ENCODE measurements around the gene PKP4.
A peak's percentile ranks its signal among the peaks of the same experiment; 100 is the strongest.

Gene PKP4

DNA sequence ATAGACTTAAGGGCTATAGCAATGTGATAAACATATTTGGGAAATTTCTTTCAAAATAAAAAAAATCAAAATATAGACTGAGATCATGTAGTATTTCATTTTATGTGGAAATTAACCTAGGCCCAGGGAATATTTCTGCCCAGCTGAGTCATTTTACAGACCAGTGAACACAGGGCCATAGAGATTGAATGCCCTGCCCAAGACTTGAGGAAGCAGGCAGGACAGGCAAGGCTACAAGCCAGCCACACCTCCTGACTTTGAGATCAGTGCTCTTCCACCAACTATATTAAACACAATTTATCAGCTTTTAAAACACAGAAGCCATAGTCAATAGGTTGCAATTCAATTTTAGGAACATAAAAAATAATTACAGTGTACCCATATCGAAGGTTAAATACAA is 13.1 kb upstream of the PKP4 start:
- no peak overlapping the region for H3K27ac ChIP-seq (ENCODE audit: low read depth, low read length)
- no peak overlapping the region for H3K4me3 ChIP-seq (ENCODE audit: low read depth, low read length)
- H2AFZ ChIP-seq (ENCODE audit: low read length, unreplicated experiment) = no peak overlapping the region
- no peaks in the 10 kb centered on the region for H3K27me3 ChIP-seq (ENCODE audit: insufficient read depth, low read length)
- H3K36me3 ChIP-seq (ENCODE audit: insufficient read depth, low read length) = no peaks in the 10 kb centered on the region
- H3K79me2 ChIP-seq (ENCODE audit: control insufficient read depth, insufficient read depth, low read length, unreplicated experiment) = no peaks in the 10 kb centered on the region
- no peaks in the 10 kb centered on the region for H3K4me1 ChIP-seq (ENCODE audit: control insufficient read depth, insufficient read depth, low read length, unreplicated experiment)

DNA sequence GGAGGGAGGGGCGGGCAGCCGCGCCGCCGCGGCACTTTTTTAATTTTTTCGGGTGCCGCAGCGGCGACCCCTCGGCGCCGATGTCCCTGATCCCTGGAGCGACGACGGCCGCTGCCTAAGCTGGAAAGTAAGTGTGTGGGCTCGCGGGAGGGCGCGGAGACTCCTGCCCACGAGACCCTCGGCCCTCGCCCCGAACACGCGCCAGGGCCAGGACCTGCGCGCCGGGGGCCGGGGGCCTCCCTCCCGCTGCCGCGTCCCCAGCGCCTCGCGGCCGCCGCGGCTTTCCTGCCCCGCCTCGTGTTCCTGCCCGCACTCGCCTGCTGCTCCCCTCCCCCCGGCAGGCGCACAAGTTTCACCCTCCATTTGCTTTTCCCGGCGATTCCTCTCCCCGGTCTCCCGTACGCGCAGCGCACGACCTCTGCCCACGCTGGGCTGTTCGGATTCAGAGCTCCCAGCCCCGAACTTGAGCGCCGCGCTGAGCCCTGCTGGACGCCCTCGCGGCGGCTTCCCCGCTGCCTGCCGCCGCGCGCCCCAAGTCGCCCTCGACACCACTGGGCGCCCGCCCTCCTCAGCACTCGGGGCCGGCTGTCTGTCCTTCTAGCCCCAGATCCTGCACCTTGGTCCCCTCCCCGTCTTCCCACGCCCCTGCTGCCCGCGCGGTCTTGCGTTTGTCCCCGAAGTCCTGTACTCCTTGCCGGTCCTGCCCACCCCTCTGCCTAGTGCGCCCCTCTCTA is 507 bp downstream of the PKP4 start:
- Histone ChIP-seq H3K27ac (ENCODE audit: low read depth, low read length) (peak overlapping the region; percentile 14), H3K4me1 (ENCODE audit: control insufficient read depth, insufficient read depth, low read length, unreplicated experiment) (peaks cover 37% of the 10 kb centered on the region), H3K4me3 (ENCODE audit: low read depth, low read length) (peak overlapping the region; percentile 88), H3K36me3 (ENCODE audit: insufficient read depth, low read length) (no peaks in the 10 kb centered on the region), H2AFZ (ENCODE audit: low read length, unreplicated experiment) (peak overlapping the region; percentile 25), H3K27me3 (ENCODE audit: insufficient read depth, low read length) (no peaks in the 10 kb centered on the region), H3K79me2 (ENCODE audit: control insufficient read depth, insufficient read depth, low read length, unreplicated experiment) (peaks cover 42% of the 10 kb centered on the region)

DNA sequence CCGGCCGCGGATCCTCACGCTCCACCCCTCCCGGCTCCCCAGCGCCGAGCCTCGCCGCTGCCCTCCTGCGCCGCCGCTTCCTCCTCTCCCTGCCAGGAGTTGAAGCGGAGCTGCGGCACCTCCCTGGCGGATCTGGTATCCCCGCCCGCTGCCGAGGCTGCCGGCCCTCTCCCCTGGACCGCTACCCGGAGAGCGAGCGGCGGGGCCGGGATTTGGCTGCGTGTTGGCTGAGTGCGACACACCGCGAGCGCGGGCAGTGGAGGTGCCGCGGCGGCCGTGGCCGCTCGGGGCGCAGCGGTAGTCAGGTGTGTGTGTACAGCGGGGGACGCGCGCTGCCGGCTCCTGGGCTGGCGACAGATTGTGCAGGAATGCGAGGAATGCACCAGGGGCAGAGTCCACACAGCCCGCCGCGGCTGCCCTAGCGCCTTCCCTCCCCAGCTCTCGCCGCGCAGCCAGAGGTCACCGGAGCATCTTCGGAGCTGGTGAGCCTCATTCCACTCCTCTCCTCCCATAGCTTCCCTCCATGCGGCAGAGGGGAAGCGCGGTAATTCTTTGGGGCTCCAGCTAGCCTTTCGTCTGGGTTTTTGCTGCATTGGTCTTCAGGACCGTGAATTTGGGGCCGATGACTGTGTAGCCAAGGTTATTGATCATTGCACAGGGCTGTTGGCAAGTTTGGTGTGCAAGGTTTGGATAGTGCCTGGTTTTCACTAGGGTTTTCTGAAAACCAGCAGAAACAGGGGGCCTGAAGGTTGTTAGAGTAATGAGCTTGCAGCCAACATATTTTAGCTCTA is 1.3 kb downstream of the PKP4 start:
- no peaks in the 10 kb centered on the region for H3K27me3 ChIP-seq (ENCODE audit: insufficient read depth, low read length)
- H3K4me1 ChIP-seq (ENCODE audit: control insufficient read depth, insufficient read depth, low read length, unreplicated experiment) = peaks cover 37% of the 10 kb centered on the region
- peaks cover 50% of the 10 kb centered on the region for H3K79me2 ChIP-seq (ENCODE audit: control insufficient read depth, insufficient read depth, low read length, unreplicated experiment)
- peak overlapping the region; percentile 14 for H3K27ac ChIP-seq (ENCODE audit: low read depth, low read length)
- H2AFZ ChIP-seq (ENCODE audit: low read length, unreplicated experiment) = peak overlapping the region; percentile 25
- no peaks in the 10 kb centered on the region for H3K36me3 ChIP-seq (ENCODE audit: insufficient read depth, low read length)
- peak overlapping the region; percentile 88 for H3K4me3 ChIP-seq (ENCODE audit: low read depth, low read length)

DNA sequence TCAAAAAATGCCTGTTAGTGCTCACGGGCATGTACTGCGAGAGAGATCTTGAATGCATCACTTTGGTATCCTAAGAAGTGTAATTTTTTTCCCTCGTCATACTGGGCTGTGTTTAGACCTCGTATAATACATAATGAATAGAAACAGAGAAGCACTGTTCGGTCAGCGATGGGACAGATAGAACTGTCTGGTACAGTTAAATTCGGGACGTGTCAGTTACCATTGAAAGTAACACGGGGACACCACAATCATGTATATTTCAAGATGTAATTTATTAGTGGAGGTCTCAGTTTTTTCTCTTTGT is 1.8 kb downstream of the PKP4 start:
- Histone ChIP-seq H3K27me3 (ENCODE audit: insufficient read depth, low read length) (no peaks in the 10 kb centered on the region), H3K4me1 (ENCODE audit: control insufficient read depth, insufficient read depth, low read length, unreplicated experiment) (peaks cover 41% of the 10 kb centered on the region), H2AFZ (ENCODE audit: low read length, unreplicated experiment) (no peak overlapping the region), H3K36me3 (ENCODE audit: insufficient read depth, low read length) (no peaks in the 10 kb centered on the region), H3K4me3 (ENCODE audit: low read depth, low read length) (peak overlapping the region; percentile 88), H3K79me2 (ENCODE audit: control insufficient read depth, insufficient read depth, low read length, unreplicated experiment) (peaks cover 55% of the 10 kb centered on the region), H3K27ac (ENCODE audit: low read depth, low read length) (no peak overlapping the region)

DNA sequence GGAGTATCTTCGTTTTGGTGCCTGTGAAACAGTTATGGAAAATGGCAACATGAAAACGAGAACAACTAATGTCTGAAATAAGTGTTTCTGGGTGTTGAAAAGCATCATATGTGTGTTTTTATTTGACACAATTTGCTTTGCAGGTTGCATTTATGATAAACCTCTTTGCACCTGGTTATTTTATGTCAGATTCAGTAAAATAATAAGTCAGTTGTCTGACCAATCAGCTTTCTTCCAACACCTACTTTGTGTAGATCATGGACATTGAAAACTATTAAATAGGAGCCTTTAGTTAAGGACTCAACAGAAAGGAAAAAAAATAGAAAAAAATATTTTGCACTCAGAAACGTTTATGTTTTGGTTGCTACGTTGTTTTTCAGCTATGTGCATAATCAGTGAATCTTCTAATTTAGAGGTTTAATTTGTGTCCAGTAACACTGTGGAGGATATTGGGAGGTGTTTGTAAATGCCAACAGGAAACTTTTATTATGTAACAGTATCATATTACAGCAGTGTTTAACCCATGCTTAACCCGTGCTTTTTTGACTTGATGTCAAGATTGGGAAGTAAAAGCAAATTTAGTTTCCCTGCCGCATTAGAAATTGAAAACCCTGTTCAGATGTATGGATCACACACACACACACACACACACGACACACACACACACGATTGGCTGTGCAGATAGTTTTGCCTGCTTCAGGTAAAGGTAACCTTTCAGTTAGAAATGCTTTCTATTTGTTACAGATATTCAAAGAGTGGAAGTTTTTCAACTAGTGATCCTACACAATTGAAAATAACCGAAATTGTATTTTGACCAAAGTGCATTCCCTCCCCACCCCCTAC is 2.6 kb downstream of the PKP4 start:
- H3K4me1 ChIP-seq (ENCODE audit: control insufficient read depth, insufficient read depth, low read length, unreplicated experiment) = peaks cover 44% of the 10 kb centered on the region
- H3K27ac ChIP-seq (ENCODE audit: low read depth, low read length) = no peak overlapping the region
- peaks cover 62% of the 10 kb centered on the region for H3K79me2 ChIP-seq (ENCODE audit: control insufficient read depth, insufficient read depth, low read length, unreplicated experiment)
- H3K36me3 ChIP-seq (ENCODE audit: insufficient read depth, low read length) = no peaks in the 10 kb centered on the region
- no peak overlapping the region for H2AFZ ChIP-seq (ENCODE audit: low read length, unreplicated experiment)
- H3K4me3 ChIP-seq (ENCODE audit: low read depth, low read length) = peak overlapping the region; percentile 88
- no peaks in the 10 kb centered on the region for H3K27me3 ChIP-seq (ENCODE audit: insufficient read depth, low read length)

DNA sequence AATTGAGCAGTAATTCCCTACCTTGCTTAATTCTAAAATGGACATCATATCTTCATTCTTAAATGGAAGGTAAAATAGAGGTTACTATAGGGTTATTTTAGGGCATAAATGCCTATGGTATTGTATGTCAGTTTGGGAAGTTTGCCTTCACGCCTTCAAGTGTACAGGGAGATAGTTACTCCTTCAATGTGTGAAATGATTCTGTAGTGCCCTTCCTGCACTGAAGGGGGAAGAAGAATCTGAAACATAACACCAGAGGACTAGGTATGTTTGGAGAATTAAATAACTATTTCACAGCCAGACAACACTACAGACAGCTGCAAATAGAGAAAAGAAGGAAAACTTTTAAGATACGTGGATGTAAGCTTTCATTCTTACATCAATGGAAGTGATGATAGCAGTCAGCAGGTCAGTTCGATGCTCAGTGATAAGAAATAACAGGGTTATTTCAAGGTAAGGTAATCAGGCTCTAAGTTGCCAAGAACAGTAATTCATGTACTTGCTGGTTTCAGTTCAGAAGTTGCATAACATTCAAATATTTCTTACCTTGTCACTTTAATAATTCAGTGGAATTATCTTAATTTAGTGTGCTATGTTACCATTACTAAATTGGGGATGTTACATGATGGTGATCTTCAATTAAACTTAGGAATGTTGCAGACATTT is 4.0 kb downstream of the PKP4 start:
- no peak overlapping the region for H3K4me3 ChIP-seq (ENCODE audit: low read depth, low read length)
- H2AFZ ChIP-seq (ENCODE audit: low read length, unreplicated experiment) = no peak overlapping the region
- no peak overlapping the region for H3K27ac ChIP-seq (ENCODE audit: low read depth, low read length)
- no peaks in the 10 kb centered on the region for H3K36me3 ChIP-seq (ENCODE audit: insufficient read depth, low read length)
- H3K27me3 ChIP-seq (ENCODE audit: insufficient read depth, low read length) = no peaks in the 10 kb centered on the region
- H3K79me2 ChIP-seq (ENCODE audit: control insufficient read depth, insufficient read depth, low read length, unreplicated experiment) = peaks cover 76% of the 10 kb centered on the region
- H3K4me1 ChIP-seq (ENCODE audit: control insufficient read depth, insufficient read depth, low read length, unreplicated experiment) = peaks cover 44% of the 10 kb centered on the region

DNA sequence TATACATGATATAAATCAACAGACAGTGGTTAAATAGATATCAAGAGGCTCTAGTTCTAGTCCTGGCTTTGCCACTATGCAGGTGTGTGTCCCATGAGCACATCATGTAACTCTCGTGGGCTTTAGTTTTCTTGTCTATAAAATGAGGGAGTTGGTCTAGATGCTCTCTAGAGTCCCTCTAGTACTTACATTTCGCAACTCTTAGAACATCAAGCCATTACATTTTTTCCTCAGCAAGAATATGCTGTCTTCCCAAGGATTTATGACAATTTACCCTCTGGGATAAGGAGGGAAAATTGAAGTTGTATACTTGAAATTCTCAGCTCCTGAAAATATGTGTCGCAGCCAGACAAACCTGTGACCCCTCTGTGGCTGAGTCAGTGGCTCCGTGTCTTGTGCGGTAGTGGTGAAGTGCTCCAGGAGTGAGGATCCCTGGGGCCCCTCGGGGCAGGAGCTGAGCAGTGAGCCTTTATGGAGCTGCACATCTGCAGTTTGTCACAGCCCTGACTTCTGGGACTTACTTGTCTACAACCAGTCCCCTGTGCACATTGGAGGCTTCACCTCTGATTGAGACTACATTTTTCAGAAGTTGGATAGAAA is 6.8 kb downstream of the PKP4 start:
- peaks cover 39% of the 10 kb centered on the region for H3K4me1 ChIP-seq (ENCODE audit: control insufficient read depth, insufficient read depth, low read length, unreplicated experiment)
- H2AFZ ChIP-seq (ENCODE audit: low read length, unreplicated experiment) = no peak overlapping the region
- no peaks in the 10 kb centered on the region for H3K36me3 ChIP-seq (ENCODE audit: insufficient read depth, low read length)
- H3K79me2 ChIP-seq (ENCODE audit: control insufficient read depth, insufficient read depth, low read length, unreplicated experiment) = peaks cover 90% of the 10 kb centered on the region
- no peak overlapping the region for H3K27ac ChIP-seq (ENCODE audit: low read depth, low read length)
- H3K4me3 ChIP-seq (ENCODE audit: low read depth, low read length) = no peak overlapping the region
- no peaks in the 10 kb centered on the region for H3K27me3 ChIP-seq (ENCODE audit: insufficient read depth, low read length)

DNA sequence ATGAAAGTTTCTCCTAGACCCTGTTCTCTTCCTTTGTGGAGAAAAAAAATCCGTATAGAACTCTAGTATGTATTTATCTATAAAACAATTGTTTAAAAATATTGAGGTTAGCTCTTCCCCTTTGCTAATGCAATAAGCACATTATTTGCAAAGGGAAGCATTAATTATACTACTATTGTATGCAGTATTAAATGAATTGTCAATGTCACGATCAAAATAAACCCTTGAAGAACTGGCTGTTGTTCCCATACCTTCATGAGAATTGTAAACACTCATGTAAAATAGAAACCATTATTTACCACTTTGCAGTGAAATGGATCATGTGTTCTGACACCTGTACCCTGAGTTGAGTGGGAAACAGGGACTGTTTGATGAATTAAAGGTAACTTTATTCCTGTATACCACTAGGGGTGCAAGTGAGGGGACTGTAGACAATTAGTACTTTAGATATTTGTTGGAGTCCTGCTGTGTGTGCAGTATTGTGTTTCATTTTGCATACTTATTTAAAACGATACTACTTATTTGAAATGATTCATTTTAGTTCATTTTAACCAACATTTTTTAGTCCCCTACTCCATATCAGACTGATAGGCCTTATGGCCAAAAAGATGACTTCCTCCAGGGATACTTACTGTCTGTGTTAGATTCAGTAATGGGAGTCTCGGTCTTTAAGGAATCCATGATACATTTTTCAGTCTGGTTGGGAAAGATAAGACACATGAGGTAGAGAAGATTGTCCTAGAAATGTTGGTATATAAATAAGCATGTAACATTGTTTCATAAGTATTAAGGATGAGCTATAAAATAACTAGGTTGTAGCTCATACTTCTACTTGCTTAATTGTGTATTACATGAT is 7.9 kb downstream of the PKP4 start:
- peaks cover 29% of the 10 kb centered on the region for H3K4me1 ChIP-seq (ENCODE audit: control insufficient read depth, insufficient read depth, low read length, unreplicated experiment)
- H3K4me3 ChIP-seq (ENCODE audit: low read depth, low read length) = no peak overlapping the region
- H3K27ac ChIP-seq (ENCODE audit: low read depth, low read length) = no peak overlapping the region
- H3K36me3 ChIP-seq (ENCODE audit: insufficient read depth, low read length) = no peaks in the 10 kb centered on the region
- no peaks in the 10 kb centered on the region for H3K27me3 ChIP-seq (ENCODE audit: insufficient read depth, low read length)
- no peak overlapping the region for H2AFZ ChIP-seq (ENCODE audit: low read length, unreplicated experiment)
- H3K79me2 ChIP-seq (ENCODE audit: control insufficient read depth, insufficient read depth, low read length, unreplicated experiment) = peaks cover 79% of the 10 kb centered on the region

DNA sequence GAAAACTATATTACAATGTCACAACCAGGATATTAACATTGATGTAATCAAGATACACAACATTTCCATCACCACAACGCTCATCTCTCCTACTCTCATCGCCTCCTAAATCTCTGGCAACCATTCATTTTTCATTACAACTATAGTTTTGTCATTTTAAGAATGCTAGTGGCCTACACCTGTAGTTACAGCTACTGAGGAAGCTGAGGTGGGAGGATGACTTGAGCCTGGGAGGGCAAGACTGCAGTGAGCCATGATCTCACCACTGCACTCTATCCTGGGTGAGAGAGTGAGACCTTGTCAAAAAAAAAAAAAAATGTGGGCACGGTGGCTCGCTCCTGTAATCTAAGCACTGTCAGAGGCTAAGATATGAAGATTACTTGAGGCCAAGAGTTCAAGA is 10.5 kb downstream of the PKP4 start:
- no peak overlapping the region for H3K4me3 ChIP-seq (ENCODE audit: low read depth, low read length)
- peaks cover 7% of the 10 kb centered on the region for H3K4me1 ChIP-seq (ENCODE audit: control insufficient read depth, insufficient read depth, low read length, unreplicated experiment)
- no peaks in the 10 kb centered on the region for H3K27me3 ChIP-seq (ENCODE audit: insufficient read depth, low read length)
- peaks cover 61% of the 10 kb centered on the region for H3K79me2 ChIP-seq (ENCODE audit: control insufficient read depth, insufficient read depth, low read length, unreplicated experiment)
- no peak overlapping the region for H2AFZ ChIP-seq (ENCODE audit: low read length, unreplicated experiment)
- no peak overlapping the region for H3K27ac ChIP-seq (ENCODE audit: low read depth, low read length)
- peaks cover 7% of the 10 kb centered on the region; the same call in 1 of the 2 replicates for H3K36me3 ChIP-seq (ENCODE audit: insufficient read depth, low read length)

Data from ACC112 (cell line).